HG03159 (cell line): ENCODE measurements around the gene NF1.

Experiments
- ATAC-seq: cut with Tn5 transposase; IDR thresholded peaks from one replicate; pipeline ENCODE4 v1.9.1; 2021; ENCODE audit warnings: mild to moderate bottlenecking, moderate library complexity; ENCODE audit not compliant: unreplicated experiment

NF1 gene

GRCh38 chr17:31417051-31417792 lies 322.4 kb downstream of the NF1 start:
- ATAC-seq = no peak

- no peak for ATAC-seq
Measured at GRCh38 chr17:31418773-31419350, 324.1 kb downstream of the NF1 start.

- no peak for ATAC-seq
Measured at GRCh38 chr17:31422443-31422842, 327.7 kb downstream of the NF1 start.

- ATAC-seq = no peak
Measured at GRCh38 chr17:31424944-31425281, 330.1 kb downstream of the NF1 start.

GRCh38 chr17:31425282-31426040 lies 330.7 kb downstream of the NF1 start:
- ATAC-seq = no peak
